ENCODE data around the gene PCDH15.
"Not testable (repeated sequence)": the region's sequence is repeated elsewhere in the genome, so short reads cannot be mapped to it uniquely, and the experiment has no call there.

PCDH15 gene

GRCh38 chr10:54531296-54531695 lies 269.7 kb downstream of the PCDH15 start:
- no peak for DNase-seq

GRCh38 chr10:54530299-54530698 lies 270.7 kb downstream of the PCDH15 start:
- no peak for DNase-seq

GRCh38 chr10:54525816-54526215 lies 275.2 kb downstream of the PCDH15 start:
- DNase-seq: no peak

GRCh38 chr10:54515244-54515643 lies 285.8 kb downstream of the PCDH15 start:
- DNase-seq: not testable (repeated sequence)

- no peak for DNase-seq
Observed at GRCh38 chr10:54503863-54504262, 297.2 kb downstream of the PCDH15 start.

GRCh38 chr10:54501929-54502328 lies 299.1 kb downstream of the PCDH15 start:
- DNase-seq: no peak

GRCh38 chr10:54496852-54497251 lies 304.2 kb downstream of the PCDH15 start:
- DNase-seq: no peak

- DNase-seq: no peak
Observed at GRCh38 chr10:54487743-54488142, 313.3 kb downstream of the PCDH15 start.

- no peak for DNase-seq
Observed at GRCh38 chr10:54485971-54486370, 315.1 kb downstream of the PCDH15 start.

GRCh38 chr10:54484186-54484585 lies 316.8 kb downstream of the PCDH15 start:
- no peak for DNase-seq

GRCh38 chr10:54478601-54479000 lies 322.4 kb downstream of the PCDH15 start:
- DNase-seq: no peak

- no peak for DNase-seq
Observed at GRCh38 chr10:54477738-54478137, 323.3 kb downstream of the PCDH15 start.

GRCh38 chr10:54470324-54470631 lies 330.8 kb downstream of the PCDH15 start:
- DNase-seq: no peak

- DNase-seq: no peak
Observed at GRCh38 chr10:54469587-54470323, 331.3 kb downstream of the PCDH15 start.

- DNase-seq: no peak
Observed at GRCh38 chr10:54454271-54454670, 346.8 kb downstream of the PCDH15 start.

- DNase-seq: no peak
Observed at GRCh38 chr10:54449056-54449455, 352.0 kb downstream of the PCDH15 start.

GRCh38 chr10:54444170-54444569 lies 356.9 kb downstream of the PCDH15 start:
- DNase-seq: no peak

GRCh38 chr10:54441275-54441674 lies 359.8 kb downstream of the PCDH15 start:
- DNase-seq: no peak

- no peak for DNase-seq
Observed at GRCh38 chr10:54434782-54435181, 366.2 kb downstream of the PCDH15 start.

GRCh38 chr10:54415483-54415882 lies 385.5 kb downstream of the PCDH15 start:
- DNase-seq: no peak

GRCh38 chr10:54402576-54402975 lies 398.5 kb downstream of the PCDH15 start:
- no peak for DNase-seq

- no peak for DNase-seq
Observed at GRCh38 chr10:54396031-54396430, 405.0 kb downstream of the PCDH15 start.

- DNase-seq: not testable (repeated sequence)
Observed at GRCh38 chr10:54394598-54394997, 406.4 kb downstream of the PCDH15 start.

GRCh38 chr10:54372179-54372578 lies 428.9 kb downstream of the PCDH15 start:
- no peak for DNase-seq

GRCh38 chr10:54368984-54369383 lies 432.0 kb downstream of the PCDH15 start:
- DNase-seq: no peak

Data from CD4-positive, alpha-beta T cell treated with Interferon gamma for 1 hour (primary cell).